SK-N-SH (cell line): ENCODE data around the gene CAMSAP1. TPM values are rescaled to one million over a fixed set of nuclear protein-coding genes. Genes with fewer than 3 reads are reported as not detected.

Experiments
- CTCF ChIA-PET: fragments of 300-600, 350-600 bp; formaldehyde crosslinking; extraction: SDS; loops from one replicate; lab custom pipeline; 2021; lab: Yijun Ruan, JAX
- POLR2A ChIA-PET: fragments of 350-600 bp; sonication (Branson Sonifier 250); formaldehyde crosslinking; extraction: SDS; loops from one replicate; lab custom pipeline; 2020; ENCODE audit warnings: antibody characterized with exemption, inconsistent platforms; lab: Yijun Ruan, JAX
- DNase-seq: peaks from one replicate; pipeline ENCODE4 v3.0.0; 2012
- H2AFZ ChIP-seq: fragments of 200-600 bp; sonication (generic); 2 replicates; pipeline ENCODE4 v1.8.1; 2016; ENCODE audit warnings: antibody characterized with exemption, mild to moderate bottlenecking, low read depth
- H3F3A ChIP-seq: fragments of 200-600 bp; sonication (generic); replicated peaks from 2 replicates; pipeline ENCODE3; 2016; ENCODE audit warnings: antibody characterized with exemption, mild to moderate bottlenecking; ENCODE audit not compliant: insufficient read depth
- H3K27ac ChIP-seq, 2 experiments: fragments of 200-500 bp in 1 of 2; fragments of 200-600 bp in 1 of 2; sonication (Bioruptor generic) in 1 of 2; sonication (generic), shearing (Covaris generic) in 1 of 2; 2 replicates each; pipeline versions ENCODE4 v1.5.1 to v1.6.1; 2014 to 2016; ENCODE audit warnings: low read depth in 2 of 2, inconsistent platforms in 1 of 2, low read length in 1 of 2, mild to moderate bottlenecking in 1 of 2, mixed read lengths in 1 of 2
- H3K27me3 ChIP-seq: fragments of 200-600 bp; sonication (generic), shearing (Covaris generic); 2 replicates; pipeline ENCODE4 v1.6.1; 2016; ENCODE audit warnings: mixed run types; ENCODE audit not compliant: insufficient read depth
- H3K36me3 ChIP-seq, 2 experiments: fragments of 200-500 bp in 1 of 2; fragments of 200-600 bp in 1 of 2; sonication (Bioruptor generic) in 1 of 2; sonication (generic) in 1 of 2; replicated peaks in 1 of 2; 2 replicates each; pipeline versions ENCODE3 to v1.5.1; 2014 to 2016; ENCODE audit warnings: low read length in 1 of 2, mild to moderate bottlenecking in 1 of 2; ENCODE audit not compliant: insufficient read depth in 2 of 2, control insufficient read depth in 1 of 2
- H3K4me1 ChIP-seq, 2 experiments: fragments of 200-500 bp in 1 of 2; fragments of 200-600 bp in 1 of 2; sonication (Bioruptor generic) in 1 of 2; sonication (generic), shearing (Covaris generic) in 1 of 2; 2 replicates each; pipeline versions ENCODE4 v1.5.1 to v1.6.1; 2014 to 2016; ENCODE audit warnings: low read depth in 1 of 2, low read length in 1 of 2, mixed run types in 1 of 2; ENCODE audit not compliant: insufficient read depth in 2 of 2, control insufficient read depth in 1 of 2
- H3K4me2 ChIP-seq: fragments of 200-600 bp; sonication (generic), shearing (Covaris generic); 2 replicates; pipeline ENCODE4 v1.6.1; 2017; ENCODE audit warnings: mixed run types
- H3K4me3 ChIP-seq, 2 experiments: fragments of 200-500 bp in 1 of 2; fragments of 200-600 bp in 1 of 2; sonication (Bioruptor generic) in 1 of 2; sonication (generic), shearing (Covaris generic) in 1 of 2; 2 replicates each; pipeline versions ENCODE4 v1.5.1 to v1.8.1; 2014 to 2016; ENCODE audit warnings: low read depth in 2 of 2, inconsistent platforms in 1 of 2, low read length in 1 of 2, mild to moderate bottlenecking in 1 of 2, mixed read lengths in 1 of 2, moderate library complexity in 1 of 2
- H3K79me2 ChIP-seq: fragments of 200-600 bp; sonication (generic); 2 replicates; pipeline ENCODE4 v1.8.1; 2017; ENCODE audit warnings: mild to moderate bottlenecking; ENCODE audit not compliant: insufficient read depth
- H3K9ac ChIP-seq: fragments of 200-600 bp; sonication (generic); 2 replicates; pipeline ENCODE4 v1.6.1; 2017; ENCODE audit warnings: mixed run types
- H3K9me2 ChIP-seq: fragments of 200-600 bp; sonication (generic); 2 replicates; pipeline ENCODE4 v1.6.1; 2017; ENCODE audit warnings: mixed run types
- H3K9me3 ChIP-seq: fragments of 200-600 bp; sonication (generic); 2 replicates; pipeline ENCODE4 v1.6.1; 2017; ENCODE audit warnings: mixed run types, mild to moderate bottlenecking, moderate library complexity
- H4K20me1 ChIP-seq: fragments of 200-600 bp; sonication (generic); 2 replicates; pipeline ENCODE4 v1.6.1; 2017; ENCODE audit warnings: mild to moderate bottlenecking, mixed run types; ENCODE audit not compliant: insufficient read depth
- CHD2 ChIP-seq: fragments of 150-350 bp; IDR thresholded peaks from 2 replicates; pipeline ENCODE4 v1.6.1; 2018; ENCODE audit warnings: low read length; ENCODE audit not compliant: partially characterized antibody
- EP300 ChIP-seq, 2 experiments: IDR thresholded peaks; 2 replicates each; pipeline versions ENCODE4 v1.4.0 to v1.6.1; 2012; ENCODE audit warnings: borderline replicate concordance in 1 of 2, low read depth in 1 of 2, low read length in 1 of 2
- GABPA ChIP-seq: IDR thresholded peaks from 2 replicates; pipeline ENCODE4 v1.4.0; 2012; ENCODE audit warnings: low read depth, mild to moderate bottlenecking
- IRF3 ChIP-seq: fragments of 150-350 bp; IDR thresholded peaks from 2 replicates; pipeline ENCODE4 v1.6.1; 2016; ENCODE audit warnings: mild to moderate bottlenecking, low read depth, low read length
- MAX ChIP-seq: IDR thresholded peaks from 2 replicates; pipeline ENCODE4 v1.4.0; 2012; ENCODE audit warnings: low read depth
- PBX3 ChIP-seq: IDR thresholded peaks from 2 replicates; pipeline ENCODE4; 2012
- RAD21 ChIP-seq: IDR thresholded peaks from 2 replicates; pipeline ENCODE4 v1.6.1; 2012; ENCODE audit warnings: mild to moderate bottlenecking, low read length
- RFX5 ChIP-seq: IDR thresholded peaks from 2 replicates; pipeline ENCODE4 v1.6.1; 2012; ENCODE audit warnings: mild to moderate bottlenecking, improper control_type of control experiment, low read length
- SIN3A ChIP-seq: IDR thresholded peaks from 2 replicates; pipeline ENCODE4 v1.6.1; 2012; ENCODE audit warnings: low read depth, mild to moderate bottlenecking, low read length, moderate library complexity, borderline replicate concordance
- WGBS: methylation state at CpG from one replicate; pipeline ENCODE4 v1.1.6; 2017; ENCODE audit warnings: low lambda C conversion rate; 5-methylcytosine and 5-hydroxymethylcytosine counted together
- polyA plus RNA-seq, 3 experiments: library from polyadenylated mRNA; depleted of rRNA; stranded (reverse); fragments of >200 nt; gene quantifications; 2 replicates each; pipeline ENCODE4 v1.2.3, GENCODE V29; 2012

The CAMSAP1 gene
- polyA plus RNA-seq, 1 of the 3 experiments (the other 2 are of a cell fraction) = 8.9 TPM

DNA sequence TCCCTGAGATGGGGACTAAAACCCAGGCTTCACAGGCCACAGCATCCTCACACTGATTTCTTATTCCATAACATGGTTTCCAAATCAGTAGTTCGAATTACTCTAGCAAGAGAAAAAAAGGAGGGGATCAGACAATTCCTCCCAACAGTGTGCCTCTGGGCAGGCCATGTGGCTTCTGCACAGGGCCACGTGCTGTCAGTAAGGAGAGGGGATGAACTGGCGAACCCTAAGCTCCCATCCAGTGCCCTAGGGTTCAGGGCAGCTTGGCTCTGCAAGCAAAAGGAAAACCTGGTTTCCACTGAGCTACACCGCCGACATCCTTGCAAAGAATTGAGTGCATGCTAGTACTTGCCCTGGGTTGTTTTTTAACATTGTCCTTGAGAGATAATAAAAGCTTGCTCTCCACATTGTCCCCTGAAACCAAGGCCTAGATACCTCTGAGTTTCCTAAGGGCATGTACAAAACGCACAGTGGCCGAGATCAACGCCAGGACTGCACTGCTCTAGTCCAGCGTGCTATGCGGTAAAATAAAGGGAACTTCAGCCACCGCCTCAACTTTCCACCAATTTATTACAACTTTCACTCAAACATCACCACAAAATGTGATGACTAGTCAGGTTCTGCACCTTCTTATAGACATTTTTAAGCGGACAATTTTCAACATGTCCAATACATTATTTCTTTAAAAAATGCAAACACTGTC, 4.5 kb downstream of the CAMSAP1 start:
- TF ChIP-seq CHD2 (no peak), GABPA (no peak), PBX3 (no peak)
- peaks cover 11% of the 10 kb centered on the region for H3F3A ChIP-seq
- ChIA-PET CTCF (interaction anchor here (1.0 kb wide), 1 partner anchor 39 kb away, joined by 3 read pairs; no protein-coding TSS in a partner anchor), POLR2A (no interaction called here)
- no peak overlapping the region for H3K4me3 ChIP-seq
- peaks cover 9 to 14% of the 10 kb centered on the region in 2 experiments; a peak in 3 of 4 replicates for H3K4me1 ChIP-seq
- H3K4me2 ChIP-seq = no peak overlapping the region
- peaks cover 90% of the 10 kb centered on the region for H3K79me2 ChIP-seq
- no peaks in the 10 kb centered on the region for H3K9me3 ChIP-seq
- H3K9me2 ChIP-seq = no peaks in the 10 kb centered on the region
- DNase-seq = no peak
- no peaks in the 10 kb centered on the region for H3K27me3 ChIP-seq
- peaks cover 0 to 7% of the 10 kb centered on the region in 2 experiments for H3K36me3 ChIP-seq
- H2AFZ ChIP-seq = no peak overlapping the region
- no peak overlapping the region for H3K27ac ChIP-seq
- WGBS = 97% methylated on average over 12 of the region's 12 CpGs
- H3K9ac ChIP-seq = no peak overlapping the region
- H4K20me1 ChIP-seq = peaks cover 82% of the 10 kb centered on the region

DNA sequence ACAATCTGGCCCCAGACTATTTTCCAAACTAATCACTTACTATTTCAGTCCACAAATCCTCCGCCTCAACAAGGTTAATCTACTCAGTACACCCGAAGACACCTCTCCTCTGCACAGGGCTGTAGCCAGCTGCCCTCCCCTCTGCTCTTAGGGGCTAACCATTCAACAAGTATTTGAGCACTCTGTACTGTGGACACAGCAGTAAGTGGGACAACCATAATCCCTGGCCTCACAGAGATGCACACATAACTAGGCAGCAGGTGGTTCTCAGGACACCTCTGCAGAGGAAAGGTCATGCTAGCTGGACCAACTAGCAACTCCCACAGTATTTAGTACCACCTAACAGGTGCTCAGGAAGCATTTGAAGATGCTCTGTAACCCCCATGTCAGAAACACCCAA, 5.5 kb downstream of the CAMSAP1 start:
- POLR2A ChIA-PET = no interaction called here
- Histone ChIP-seq H3K9me2 (no peaks in the 10 kb centered on the region), H3K9me3 (no peaks in the 10 kb centered on the region), H4K20me1 (peaks cover 92% of the 10 kb centered on the region), H3K27me3 (no peaks in the 10 kb centered on the region), H3K4me2 (no peak overlapping the region), H3K27ac (no peak overlapping the region), H3K4me1 (peaks cover 9 to 14% of the 10 kb centered on the region in 2 experiments; a peak in 3 of 4 replicates), H3K36me3 (peaks cover 0 to 9% of the 10 kb centered on the region in 2 experiments), H2AFZ (no peak overlapping the region), H3K4me3 (no peak overlapping the region), H3K79me2 (peaks cover 99% of the 10 kb centered on the region), H3K9ac (no peak overlapping the region), H3F3A (peaks cover 11% of the 10 kb centered on the region)
- 86% methylated on average over 2 of the region's 2 CpGs for WGBS
- TF ChIP-seq IRF3 = no peak
- no peak for TF ChIP-seq RFX5
- TF ChIP-seq GABPA = no peak
- no peak for TF ChIP-seq RAD21
- TF ChIP-seq SIN3A = no peak
- TF ChIP-seq EP300 (IDR thresholded peaks at IDR 0.05; ENCODE audit: borderline replicate concordance in 1 of 2, low read depth in 1 of 2, low read length in 1 of 2) = no peak
- no peak for TF ChIP-seq MAX
- DNase-seq = no peak
- CTCF ChIA-PET = no interaction called here
